Activated CD8-positive, alpha-beta memory T cell treated with anti-CD3 and anti-CD28 coated beads for 4 hours (primary cell): Measurements from ENCODE around the gene AMOTL2.

Experiments used
- DNase-seq, 2 donors: peaks; one replicate each; pipeline ENCODE4 v3.0.0-alpha.2; 2020; ENCODE audit warnings: low read depth in 2 of 2

The AMOTL2 gene

DNA sequence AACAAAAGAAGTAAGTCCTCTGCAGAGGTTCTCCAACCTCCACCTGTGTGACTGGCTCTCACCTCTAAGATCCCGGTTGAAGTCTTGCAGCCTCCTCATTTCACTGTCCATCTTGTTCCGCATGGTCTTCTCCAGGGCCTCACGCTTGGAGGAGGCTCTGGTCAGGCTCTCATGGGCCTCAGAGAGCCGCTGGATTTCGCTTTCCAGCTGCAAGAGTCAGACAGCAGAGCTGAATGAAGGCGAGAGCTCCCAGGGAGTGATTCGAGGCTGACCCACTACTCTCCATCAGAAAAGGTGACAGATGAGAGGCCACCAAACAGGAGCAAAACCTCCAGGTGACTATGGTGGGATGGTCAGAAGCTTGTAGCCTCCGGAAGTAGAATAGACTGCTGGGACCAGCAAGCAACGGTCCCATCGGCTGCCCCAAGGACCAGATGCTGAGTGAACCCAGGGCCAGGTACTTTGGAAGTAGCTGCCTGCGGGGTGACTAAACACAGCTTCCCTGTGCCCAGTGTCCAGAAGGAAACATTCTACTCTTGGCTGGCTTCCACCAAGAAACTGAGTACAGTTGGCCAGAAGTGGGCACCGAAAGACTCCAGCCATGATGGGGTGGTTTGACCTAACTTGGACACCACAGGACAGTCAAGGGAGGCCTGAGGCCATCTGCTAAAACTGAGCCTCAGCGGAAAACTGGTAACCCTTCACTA is 7.9 kb downstream of the AMOTL2 start:
- no peak for DNase-seq

DNA sequence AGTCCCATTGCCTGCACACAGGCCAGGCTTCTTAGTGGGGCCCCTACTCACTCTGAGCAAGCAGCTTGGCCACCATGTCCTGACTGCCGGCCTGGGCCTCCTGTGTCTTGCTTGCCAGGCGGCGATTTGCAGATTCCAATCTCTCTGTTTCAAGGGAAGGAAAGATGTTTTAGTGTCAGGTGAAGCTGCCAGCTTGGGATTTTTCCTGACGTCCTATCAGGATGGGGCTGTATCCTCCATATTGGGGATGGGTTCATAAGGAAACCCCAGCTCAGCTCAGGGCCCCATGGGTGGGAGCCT is 8.5 kb downstream of the AMOTL2 start:
- no peak for DNase-seq

DNA sequence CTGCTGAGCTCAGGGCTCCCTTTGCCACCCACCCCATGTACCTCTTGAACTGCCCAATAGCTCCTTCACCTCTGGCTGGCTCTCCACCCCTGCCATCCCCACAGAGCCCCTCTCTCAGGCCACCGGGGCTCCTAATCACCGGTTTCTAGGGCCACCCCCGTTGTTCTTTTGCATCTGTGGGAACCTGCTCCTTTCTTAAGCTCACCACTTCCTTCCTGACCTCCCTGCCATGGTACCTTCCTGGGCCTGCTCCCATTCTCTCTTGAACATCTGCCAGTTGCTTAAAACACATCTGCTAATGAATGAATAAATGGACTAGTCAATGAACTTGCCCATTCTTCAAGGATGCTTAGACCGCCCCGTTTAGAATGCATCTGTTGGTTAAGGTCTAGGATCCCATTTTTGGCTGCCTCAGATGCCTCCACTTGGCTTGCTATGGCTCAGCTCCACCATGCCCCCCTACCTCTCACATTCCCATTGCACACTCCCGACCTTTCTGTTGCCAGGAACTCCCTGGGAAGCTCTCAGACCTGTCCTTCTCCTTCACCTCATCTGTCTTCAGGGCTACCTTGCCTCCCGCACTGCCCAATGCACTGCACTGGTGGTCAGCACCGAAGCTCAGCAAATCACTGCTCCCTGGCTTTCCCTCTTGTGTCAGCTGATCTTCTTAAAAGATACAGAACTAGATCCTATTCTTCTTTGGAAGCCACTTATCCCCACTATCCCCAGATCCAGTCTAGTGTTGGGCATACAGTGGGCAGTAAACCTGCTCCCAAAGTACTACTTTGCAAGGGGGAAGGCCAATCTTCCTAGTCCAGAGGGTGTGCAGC is 9.1 kb downstream of the AMOTL2 start:
- no peak for DNase-seq

DNA sequence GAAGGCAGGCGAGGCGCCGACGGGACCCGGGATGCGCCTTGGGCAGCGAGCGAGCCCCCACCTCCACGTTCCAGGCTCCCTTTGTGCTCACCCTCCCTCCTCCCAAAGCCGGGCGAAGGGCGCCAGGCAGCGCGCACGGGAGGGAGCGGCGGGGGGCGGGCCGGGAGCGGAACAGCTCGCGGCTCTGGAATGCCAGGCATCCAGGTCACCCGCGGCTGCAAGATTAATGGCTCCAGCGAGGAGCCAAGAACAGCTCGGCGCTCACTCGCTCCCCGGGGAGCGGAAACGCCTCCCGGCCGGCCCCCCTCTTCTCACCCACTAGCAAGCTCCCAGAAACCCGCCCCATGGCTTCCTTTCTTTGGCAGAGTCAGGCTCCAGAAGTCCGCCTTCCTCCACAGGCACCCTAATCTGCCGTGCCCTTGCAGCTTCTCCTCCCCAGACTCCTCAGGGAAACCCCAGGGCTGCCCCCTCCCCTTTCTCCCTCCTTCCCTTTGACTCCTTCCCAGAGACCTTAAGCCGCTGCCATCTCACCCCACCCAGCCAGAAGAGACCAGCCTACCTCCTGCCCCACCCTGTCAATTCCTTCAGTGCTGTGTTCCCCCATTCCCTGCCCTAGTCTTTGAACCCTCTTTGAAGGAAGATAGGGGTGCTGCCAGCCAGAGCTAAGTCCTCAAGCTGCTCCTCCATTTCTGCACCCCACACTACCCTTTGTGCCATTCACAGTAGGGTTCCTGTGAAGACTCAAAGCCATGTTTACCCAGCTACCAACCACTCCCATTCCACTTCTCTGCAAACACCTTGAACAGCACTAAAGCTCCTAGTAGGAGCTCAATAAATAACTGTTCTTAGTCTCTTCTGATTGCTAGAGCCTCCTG is 9.9 kb downstream of the AMOTL2 start:
- no peak for DNase-seq

DNA sequence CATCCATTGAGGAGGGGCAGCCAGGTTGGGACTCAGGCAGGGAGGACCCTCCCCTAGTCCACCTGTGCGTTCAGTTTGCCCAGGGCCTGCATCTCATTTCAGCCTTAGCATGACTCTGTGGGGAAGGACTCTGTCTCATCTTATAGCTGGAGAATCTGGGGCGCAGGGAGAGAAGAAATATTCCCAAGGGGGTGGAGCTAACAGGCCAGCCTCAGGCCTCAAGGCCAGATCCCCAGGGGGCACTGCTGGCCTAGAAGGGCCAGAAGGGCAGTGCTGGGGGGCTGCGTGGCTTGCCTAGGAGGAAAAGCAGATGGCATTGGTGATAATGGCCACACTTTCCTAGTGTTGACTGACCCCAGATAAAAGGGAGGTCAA is 10.9 kb downstream of the AMOTL2 start:
- DNase-seq, result no peak

DNA sequence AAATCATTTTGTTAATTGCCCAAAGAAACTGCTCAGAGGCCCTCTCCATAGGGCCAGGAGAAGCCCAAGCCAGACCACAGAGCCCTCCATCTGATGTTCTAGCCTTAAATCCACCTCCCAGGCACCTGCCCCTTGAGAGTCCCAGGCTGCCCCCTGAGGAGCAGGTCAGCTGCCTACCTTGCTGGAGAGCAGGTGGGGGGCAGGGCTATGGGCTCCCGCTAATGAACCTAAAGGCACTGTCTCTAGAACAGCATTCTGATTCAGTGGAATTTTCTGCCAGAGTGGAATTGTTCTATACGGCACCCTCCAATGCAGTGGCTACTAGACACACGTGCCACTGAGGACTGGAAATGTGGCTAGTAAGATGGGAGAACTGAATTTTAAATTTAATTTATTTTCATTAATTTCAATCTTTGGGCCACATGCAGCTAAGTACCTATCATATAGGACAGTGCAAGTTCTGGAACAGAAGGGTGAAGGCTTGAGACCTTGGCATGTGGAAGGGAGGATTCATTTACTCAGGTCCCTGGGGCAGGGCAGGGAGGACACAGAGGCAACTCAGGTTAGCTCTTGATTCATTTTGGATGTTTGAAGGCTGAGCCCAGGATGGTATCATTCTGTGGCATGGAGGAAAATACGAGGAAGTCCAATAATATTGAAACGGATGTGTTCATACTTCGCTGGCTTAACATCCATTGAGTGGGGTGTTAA is 11.4 kb downstream of the AMOTL2 start:
- DNase-seq, result no peak

DNA sequence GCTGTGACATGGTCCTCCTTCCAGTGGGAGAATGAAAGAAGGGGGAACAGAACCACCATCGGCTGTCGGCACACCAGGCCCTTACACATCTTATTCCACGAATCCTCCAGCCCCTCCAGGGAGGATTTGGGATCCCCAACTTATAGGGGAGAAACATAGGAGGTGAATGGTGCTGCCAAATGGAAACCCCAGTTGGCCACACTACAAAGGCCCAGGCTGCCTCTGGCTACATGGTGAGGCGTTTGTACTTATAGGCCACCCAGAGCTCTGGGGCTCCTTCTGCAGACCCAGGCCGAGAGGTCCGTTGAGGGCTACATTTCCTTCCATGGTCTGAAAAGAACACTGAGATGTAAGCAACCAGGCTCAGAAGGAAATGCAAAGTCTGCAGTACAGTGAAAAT is 12.0 kb downstream of the AMOTL2 start:
- DNase-seq, result no peak

DNA sequence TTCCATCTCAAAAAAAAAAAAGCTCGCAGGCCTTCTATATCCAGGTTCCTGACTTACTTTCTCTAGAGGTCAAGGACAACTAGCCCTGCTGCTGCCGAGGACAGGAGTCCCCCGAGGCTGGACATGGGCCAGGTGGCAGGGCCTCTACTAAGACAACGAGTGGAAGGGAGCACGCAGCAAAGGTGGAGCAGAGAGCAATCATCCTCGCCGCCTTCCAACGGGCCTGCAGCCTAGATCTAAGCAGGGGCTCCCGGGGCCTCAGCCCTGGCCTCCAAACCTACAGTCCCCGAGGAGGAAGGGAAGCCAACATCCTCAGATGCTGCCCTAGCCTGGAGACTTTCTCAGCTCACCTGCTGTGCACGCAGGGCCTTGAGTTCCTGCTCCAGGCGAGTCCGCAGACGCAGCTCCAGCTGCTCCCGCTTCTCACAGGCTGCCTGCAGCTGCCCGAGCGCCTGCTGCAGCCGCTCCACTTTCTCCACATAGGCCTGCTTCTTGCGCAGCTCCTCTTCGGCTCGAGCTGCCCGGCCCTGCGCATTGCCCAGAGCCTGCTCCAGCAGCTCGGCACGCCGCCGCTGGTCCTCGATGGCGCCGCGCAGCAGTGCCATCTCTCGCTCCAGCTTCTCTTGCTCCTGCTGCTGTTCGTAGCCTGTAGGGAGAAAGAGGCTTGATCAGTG is 12.9 kb downstream of the AMOTL2 start:
- no peak for DNase-seq

DNA sequence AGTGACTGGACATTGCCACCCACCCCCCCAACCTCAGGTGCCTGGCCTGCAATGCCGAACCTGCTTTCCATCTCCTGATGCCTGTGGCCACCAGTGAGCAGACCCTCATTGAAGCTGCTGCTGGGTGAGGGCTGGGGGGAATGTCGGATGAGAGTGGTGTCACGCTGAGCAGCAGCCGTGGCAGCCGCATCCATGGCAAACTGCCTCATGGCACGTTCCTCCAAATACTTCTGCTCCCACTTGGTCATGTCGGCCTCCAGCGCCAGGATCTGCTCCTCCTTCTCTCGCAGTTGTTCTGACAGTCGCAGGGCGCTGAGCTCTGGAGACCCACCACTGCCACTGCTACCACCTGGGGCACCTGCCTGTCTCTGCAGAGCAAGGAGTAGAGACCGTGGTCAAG is 14.2 kb downstream of the AMOTL2 start:
- no peak for DNase-seq

DNA sequence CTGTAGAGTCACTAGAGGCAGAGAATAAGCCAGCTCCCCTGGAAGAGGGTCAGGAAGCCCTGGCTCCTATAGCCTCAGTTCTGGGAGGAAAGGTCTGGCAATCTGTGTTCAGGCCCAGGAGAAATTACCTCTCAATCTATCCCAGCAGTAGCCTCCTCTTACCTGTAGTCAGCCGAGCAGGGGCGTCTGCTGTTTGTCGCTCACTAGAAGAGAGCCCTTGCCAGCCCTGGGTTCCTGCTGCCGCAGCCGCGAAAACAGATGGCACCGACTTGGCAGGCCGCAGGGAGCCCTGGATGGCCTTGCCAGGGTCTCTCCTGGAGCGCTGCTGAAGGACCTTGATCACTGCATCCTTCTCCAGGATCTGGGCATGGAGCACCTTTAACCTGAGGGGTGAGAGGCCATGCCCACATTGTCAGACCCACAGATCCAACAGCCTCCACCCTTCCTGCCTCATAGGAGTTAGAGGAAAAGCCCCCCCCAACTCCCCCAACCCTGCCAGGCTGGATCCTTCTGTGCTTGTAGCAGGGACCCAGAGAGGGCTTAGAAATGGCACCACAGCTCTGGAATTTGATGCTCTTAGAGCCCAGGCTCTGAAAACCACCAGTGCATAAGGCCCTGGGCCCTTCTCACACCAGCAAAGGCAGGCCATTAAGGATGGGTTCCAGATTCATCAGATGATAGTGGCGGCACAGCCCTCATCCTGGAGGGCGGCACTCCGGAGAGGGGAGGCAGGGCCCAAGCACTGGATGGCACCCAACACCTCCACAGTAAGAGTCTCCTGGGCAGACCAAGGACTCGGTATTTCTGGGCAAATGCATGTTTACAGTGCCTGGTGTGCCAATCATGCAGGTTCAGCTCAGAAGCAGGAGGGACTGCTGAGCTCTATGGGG is 14.9 kb downstream of the AMOTL2 start:
- no peak for DNase-seq

DNA sequence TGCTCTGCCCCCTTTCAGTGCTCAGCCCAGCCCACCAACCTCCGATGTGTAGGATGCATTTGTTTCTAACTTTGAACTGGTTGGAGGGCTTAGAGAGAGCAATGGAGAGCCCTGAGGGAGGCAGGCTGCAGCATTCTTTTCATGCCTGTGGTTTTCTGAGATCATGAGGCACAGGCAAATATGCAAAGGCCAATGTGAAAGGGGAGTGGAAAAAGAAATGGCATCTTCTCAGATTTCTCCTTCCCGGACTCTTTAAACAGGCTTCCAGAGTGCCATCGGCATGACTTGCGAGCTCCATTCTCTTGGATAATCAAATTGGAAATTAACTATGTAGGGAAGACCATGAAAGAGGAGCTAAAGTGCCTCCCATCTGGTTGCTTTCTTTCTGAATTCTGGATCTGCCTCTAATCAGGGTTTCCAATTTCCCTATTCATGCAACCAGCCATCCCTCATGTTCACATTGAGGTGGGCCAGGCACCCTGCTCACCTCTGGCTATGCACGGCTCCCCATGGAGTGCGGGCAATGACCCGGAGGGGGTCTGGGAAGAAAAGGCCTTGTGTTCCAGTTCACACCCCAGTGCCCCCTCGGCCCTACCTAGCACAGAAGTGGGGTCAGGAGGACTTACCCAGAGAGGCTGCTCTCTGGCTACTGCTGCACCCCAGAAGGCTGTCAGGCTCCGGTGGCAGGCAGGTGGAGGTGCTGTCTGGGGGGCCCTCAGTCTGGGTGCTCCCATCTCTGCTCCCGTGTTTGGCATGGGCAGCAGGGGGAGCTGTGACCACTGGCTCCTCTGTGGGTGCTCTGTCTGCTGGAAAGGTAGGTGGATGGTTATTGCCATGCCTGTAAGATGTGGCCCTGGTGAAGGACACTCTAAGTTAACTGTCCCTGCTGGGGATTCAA is 16.1 kb downstream of the AMOTL2 start:
- DNase-seq, result no peak

DNA sequence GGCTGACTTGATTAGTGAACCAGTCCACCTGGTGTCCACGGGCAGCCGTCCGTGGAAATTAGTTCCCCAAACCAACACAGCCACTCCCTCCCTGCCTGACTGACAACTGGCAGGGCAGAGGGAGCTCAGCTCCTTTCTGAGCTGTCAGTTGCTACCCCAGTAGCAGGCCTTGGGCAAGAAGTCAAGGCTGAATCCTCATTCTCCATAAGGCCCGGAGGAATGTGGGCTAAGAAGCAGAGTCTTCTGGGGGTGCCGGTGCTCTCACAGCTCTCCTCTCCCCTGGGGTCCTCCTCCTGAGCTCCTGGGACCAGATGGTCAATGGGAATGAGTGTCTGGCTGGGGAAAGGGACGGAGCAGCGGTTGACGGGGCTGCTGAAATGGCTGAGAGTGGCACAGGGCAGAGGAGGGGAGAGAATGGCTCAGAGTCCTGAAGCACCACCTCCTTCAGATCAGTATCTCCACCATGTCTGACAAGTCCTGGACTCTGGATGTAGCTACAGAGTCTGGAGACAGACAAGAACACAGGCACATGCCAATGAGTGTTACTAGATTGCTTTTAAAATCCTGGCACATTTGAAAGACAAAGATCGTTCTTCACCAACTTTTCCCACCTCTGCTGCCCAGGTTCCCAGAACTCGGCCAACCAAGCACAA is 16.9 kb downstream of the AMOTL2 start:
- no peak for DNase-seq

DNA sequence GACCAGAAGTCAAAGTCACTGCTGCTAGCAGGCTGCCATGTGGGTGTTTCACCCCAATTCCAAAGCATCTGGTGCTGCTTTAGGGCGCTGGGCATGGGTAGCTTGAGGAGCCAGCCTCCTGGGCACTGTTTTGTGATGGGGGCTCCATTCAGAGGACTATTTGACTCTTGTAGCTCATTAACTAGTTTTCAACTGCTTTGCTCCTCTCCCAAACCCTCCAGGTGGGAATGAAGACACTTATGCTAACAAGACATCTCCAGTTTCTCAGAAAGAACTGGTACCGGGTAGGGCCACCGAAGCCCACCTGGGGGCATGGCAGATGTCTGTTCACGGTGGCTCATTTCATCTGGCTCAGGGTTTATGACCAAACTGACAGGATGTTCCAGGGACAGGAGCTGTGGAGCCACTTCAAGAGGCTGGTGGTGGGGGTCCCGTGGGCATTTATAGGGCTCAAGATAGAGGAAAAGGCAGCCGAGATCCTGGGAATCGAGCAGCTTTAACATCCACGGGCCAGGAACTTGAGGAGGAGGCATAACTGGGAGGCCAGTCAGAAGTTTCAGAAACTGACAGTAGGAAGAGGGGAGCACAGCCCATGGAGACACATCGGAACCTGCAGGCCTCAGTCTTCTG is 17.7 kb downstream of the AMOTL2 start:
- no peak for DNase-seq

DNA sequence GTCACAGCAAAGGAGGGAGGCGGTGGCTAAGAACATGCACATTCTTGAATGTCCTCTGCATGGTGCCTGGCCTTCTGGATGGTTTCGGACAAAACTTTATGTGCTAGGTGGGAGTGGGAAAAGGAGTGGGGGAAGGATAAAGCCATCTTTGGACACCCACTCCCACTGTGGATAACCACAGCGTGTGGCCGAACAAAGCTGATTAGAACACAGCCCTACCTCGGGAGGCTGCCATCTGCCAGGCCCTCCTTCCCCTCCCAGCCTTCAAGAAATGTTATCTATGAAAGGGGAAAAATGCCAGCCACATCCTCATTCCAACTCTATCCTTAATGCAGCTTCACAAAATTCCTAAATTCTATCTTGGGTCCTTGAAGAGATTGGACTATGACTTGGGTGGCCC is 18.8 kb downstream of the AMOTL2 start:
- no peak for DNase-seq

DNA sequence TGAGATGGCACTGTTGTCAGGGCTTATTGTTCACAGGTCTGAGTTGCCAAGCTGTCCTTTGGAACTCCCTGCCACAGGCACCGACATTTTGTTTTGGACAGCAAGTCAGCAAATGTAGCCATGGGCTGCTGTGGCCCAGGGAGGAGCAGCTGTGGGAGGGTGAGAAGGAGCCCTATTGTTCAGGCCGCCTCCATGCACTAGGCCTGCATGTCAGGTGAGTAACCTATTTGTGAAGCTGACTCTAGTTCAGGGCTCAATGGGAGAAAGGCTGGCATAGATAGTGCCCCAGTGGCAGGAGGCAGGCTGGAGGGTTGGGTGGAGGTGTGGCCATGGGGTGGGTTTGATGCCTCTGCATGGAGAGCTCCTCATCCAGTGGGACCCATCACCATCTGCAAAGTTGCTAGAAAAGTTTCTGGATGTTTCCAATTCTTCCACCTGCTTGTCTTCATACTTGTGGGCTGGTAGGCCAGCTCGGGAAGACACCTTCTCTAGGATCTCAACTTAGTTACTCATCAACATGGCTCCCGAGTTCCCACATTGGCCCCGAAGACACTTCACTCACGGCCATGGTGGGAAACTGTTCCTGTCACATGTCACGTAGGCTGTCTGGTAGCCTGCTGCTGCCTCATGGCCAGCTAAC is 19.5 kb downstream of the AMOTL2 start:
- no peak for DNase-seq

DNA sequence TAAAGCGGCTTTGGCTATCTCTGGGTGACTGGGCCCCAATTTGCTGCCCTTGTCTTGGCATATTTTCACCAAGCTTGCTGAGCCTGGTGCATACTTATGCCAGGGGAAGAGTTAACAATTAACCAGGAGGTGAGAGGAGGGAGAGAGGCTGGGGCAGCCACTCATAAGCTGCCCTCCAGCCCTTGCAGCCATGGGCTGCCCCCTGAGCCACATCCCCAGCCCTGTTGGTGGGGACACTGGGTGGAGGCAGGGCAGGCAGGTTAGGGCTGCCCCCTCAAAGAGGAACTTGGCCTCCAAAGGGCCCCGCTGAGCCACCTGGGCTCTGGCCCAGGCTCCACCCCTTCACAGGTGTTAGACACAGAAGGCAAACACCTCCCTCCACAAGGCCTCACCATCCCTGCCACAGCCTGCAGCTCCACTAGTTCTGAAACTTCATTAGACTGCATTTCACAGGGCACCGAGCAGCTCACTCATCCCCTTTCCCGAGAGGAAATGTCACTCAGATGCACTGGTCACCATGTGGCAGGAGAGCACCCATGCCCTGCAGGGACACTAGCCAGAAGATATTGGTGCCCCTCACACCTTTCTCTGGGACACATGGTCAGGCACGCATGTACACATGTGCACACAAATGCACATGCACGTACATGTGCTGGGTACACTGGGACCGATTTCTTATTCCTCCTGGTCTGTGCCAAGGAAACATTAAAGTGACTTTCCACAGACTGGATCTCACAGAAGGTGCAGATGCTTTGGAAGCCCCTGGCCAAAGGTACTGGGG is 20.2 kb downstream of the AMOTL2 start:
- no peak for DNase-seq

DNA sequence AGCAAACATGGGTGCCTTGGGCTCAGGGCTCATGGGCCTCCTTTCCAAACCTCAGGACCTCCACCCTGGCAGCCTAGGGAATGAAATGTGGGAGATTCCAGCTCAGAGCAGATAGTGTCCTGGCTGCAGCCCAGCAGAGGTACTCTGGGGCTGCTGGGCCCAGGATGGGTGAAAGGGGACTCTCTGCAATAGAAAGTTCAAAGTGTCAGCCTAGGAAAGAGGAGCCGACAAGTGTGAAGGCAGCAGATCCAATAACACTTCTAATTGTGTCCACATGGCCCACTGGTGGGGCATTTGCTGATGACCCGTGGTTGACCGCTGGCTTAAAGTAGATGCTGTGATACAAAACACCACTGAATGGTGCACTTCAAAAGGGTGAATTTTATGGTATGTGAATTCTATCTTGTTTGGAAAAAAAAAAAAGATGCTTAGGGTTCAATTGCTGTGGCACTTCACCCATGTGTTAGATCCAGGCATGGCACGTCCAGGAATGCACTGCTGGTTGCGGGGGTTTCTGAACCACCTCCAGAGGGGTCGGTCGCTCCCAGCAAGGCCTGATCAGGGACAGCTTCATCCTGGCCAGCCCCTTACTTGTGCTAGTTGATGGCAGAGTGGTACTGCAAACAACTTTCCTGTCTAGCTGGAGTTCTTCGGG is 20.9 kb downstream of the AMOTL2 start:
- no peak for DNase-seq
